ENCODE results near the gene MED8.
A peak's percentile ranks its signal among the peaks of the same experiment; 100 is the strongest.

MED8 gene

GRCh38 chr1:43389326-43390313, at the start of gene MED8, which contains the start of gene SZT2:
MED8 (minus strand) TSS chr1:43389800; CDS start chr1:43389764, 36 bp downstream.
SZT2 (plus strand) TSS chr1:43389899; CDS start chr1:43389969, 70 bp downstream.
- DNase-seq = peak; percentile 23 to 87

- DNase-seq = no peak
Observed at GRCh38 chr1:43438953-43439581, 49.5 kb upstream of the MED8 start.

- no peak for DNase-seq
Observed at GRCh38 chr1:43438576-43438952, 49.0 kb upstream of the MED8 start.

- DNase-seq = no peak
Observed at GRCh38 chr1:43438006-43438405, 48.4 kb upstream of the MED8 start.

- DNase-seq = no peak
Observed at GRCh38 chr1:43437031-43437973, 47.7 kb upstream of the MED8 start.

- DNase-seq = no peak
Observed at GRCh38 chr1:43436371-43436770, 46.8 kb upstream of the MED8 start.

GRCh38 chr1:43435146-43436145, 45.8 kb upstream of the MED8 start:
- DNase-seq = no peak

- no peak for DNase-seq
Observed at GRCh38 chr1:43434256-43434655, 44.7 kb upstream of the MED8 start.

GRCh38 chr1:43432907-43433306, 43.3 kb upstream of the MED8 start:
- DNase-seq = no peak

GRCh38 chr1:43432171-43432860, 42.7 kb upstream of the MED8 start:
- DNase-seq = no peak

GRCh38 chr1:43431676-43432075, 42.1 kb upstream of the MED8 start:
- DNase-seq = no peak

GRCh38 chr1:43430831-43431230, 41.2 kb upstream of the MED8 start:
- DNase-seq = no peak

GRCh38 chr1:43427941-43428340, 38.3 kb upstream of the MED8 start:
- no peak for DNase-seq

- no peak for DNase-seq
Observed at GRCh38 chr1:43427524-43427923, 37.9 kb upstream of the MED8 start.

GRCh38 chr1:43426221-43426620, 36.6 kb upstream of the MED8 start:
- DNase-seq = no peak

GRCh38 chr1:43425045-43425444, 35.4 kb upstream of the MED8 start:
- no peak for DNase-seq

- no peak for DNase-seq
Observed at GRCh38 chr1:43423672-43424550, 34.3 kb upstream of the MED8 start.

GRCh38 chr1:43422995-43423671, 33.5 kb upstream of the MED8 start:
- no peak for DNase-seq

Data from cerebellar nuclear complex (tissue), 1 donor.